ENCODE results near the gene TRAM2. TPM values are rescaled to one million over a fixed set of nuclear protein-coding genes. Genes with fewer than 3 reads are reported as not detected.

The TRAM2 gene
- total and polyA plus RNA-seq, 2 of the 13 experiments (the other 11 are each of a cell fraction or from before 2014, with no cell fraction given): 49.1 to 72.5 TPM

- TF ChIP-seq ZNF7 (CRISPR knock-in tag; IDR thresholded peaks at IDR 0.05) (no peak), ZNF121 (CRISPR knock-in tag; IDR thresholded peaks at IDR 0.05) (no peak), ZNF337 (CRISPR knock-in tag; IDR thresholded peaks at IDR 0.05; ENCODE audit: borderline replicate concordance, low read depth) (no peak), NCOA5 (CRISPR knock-in tag; IDR thresholded peaks at IDR 0.05) (no peak), ATRX (CRISPR knock-in tag; IDR thresholded peaks at IDR 0.05; ENCODE audit: borderline replicate concordance) (no peak), HDAC2 (CRISPR knock-in tag; IDR thresholded peaks at IDR 0.05) (no peak), TOE1 (CRISPR knock-in tag; IDR thresholded peaks at IDR 0.05) (no peak), ZFP41 (CRISPR knock-in tag; IDR thresholded peaks at IDR 0.05; ENCODE audit: borderline replicate concordance) (no peak), ZBTB37 (CRISPR knock-in tag; IDR thresholded peaks at IDR 0.05) (peak; percentile 51; the same call in 1 of the 2 replicates), ZNF572 (CRISPR knock-in tag; IDR thresholded peaks at IDR 0.05) (peak; percentile 82; the same call in 1 of the 2 replicates), MAX (IDR thresholded peaks at IDR 0.05) (0 out of 2 replicates have a peak, but pooled peaks have one; percentile 16), GABPB1 (CRISPR knock-in tag; IDR thresholded peaks at IDR 0.05) (no peak), ZNF256 (CRISPR knock-in tag; conservative IDR thresholded peaks at IDR 0.05) (no peak), ZNF605 (CRISPR knock-in tag; IDR thresholded peaks at IDR 0.05) (no peak), ZNF574 (CRISPR knock-in tag; IDR thresholded peaks at IDR 0.05) (no peak; the same call in 1 of the 2 replicates), POLR2A (IDR thresholded peaks at IDR 0.05; ENCODE audit: insufficient read depth in 1 of 2, low read depth in 2 of 2, low read length in 2 of 2) (no peak; a peak in 1 of 4 replicates), CHD4 (IDR thresholded peaks at IDR 0.05; ENCODE audit: borderline replicate concordance, low read length) (no peak), PBX2 (CRISPR knock-in tag; IDR thresholded peaks at IDR 0.05) (no peak), SOX6 (IDR thresholded peaks at IDR 0.05) (no peak), SOX6 (CRISPR knock-in tag; IDR thresholded peaks at IDR 0.05) (peak; percentile 61; the same call in 1 of the 2 replicates), NCOR1 (IDR thresholded peaks at IDR 0.05; ENCODE audit: borderline replicate concordance, low read length) (no peak), AGO2 (optimal IDR thresholded peaks at IDR 0.05; ENCODE audit: low read depth, low read length) (no peak), ZNF766 (CRISPR knock-in tag; IDR thresholded peaks at IDR 0.05; ENCODE audit: borderline replicate concordance) (no peak), ZNF550 (CRISPR knock-in tag; IDR thresholded peaks at IDR 0.05; ENCODE audit: borderline replicate concordance) (no peak), ZNF652 (CRISPR knock-in tag; IDR thresholded peaks at IDR 0.05; ENCODE audit: borderline replicate concordance, low read depth) (no peak), SP5 (CRISPR knock-in tag; IDR thresholded peaks at IDR 0.05; ENCODE audit: borderline replicate concordance, low read depth) (no peak), MED13 (CRISPR knock-in tag; IDR thresholded peaks at IDR 0.05) (no peak), HES4 (CRISPR knock-in tag; IDR thresholded peaks at IDR 0.05; ENCODE audit: borderline replicate concordance) (no peak)
These were observed 31.3 kb downstream of the TRAM2 start (continued) for GRCh38 chr6:52545406-52546119.

All from HepG2 (cell line).